GM23248 (cell line): ENCODE measurements around the gene NPIPA7.
"Not testable (repeated sequence)": the region's sequence is repeated elsewhere in the genome, so short reads cannot be mapped to it uniquely, and the experiment has no call there.

Experiments used
- EZH2 ChIP-seq: fragments of 200-600 bp; sonication (generic); IDR thresholded peaks from 2 replicates; pipeline ENCODE4 v1.6.1; 2018; ENCODE audit warnings: antibody characterized with exemption, mild to moderate bottlenecking; ENCODE audit not compliant: insufficient read depth, poor library complexity, severe bottlenecking
- EZH2phosphoT487 ChIP-seq: fragments of 200-600 bp; sonication (generic); IDR thresholded peaks from 2 replicates; pipeline ENCODE4 v1.6.1; 2018; ENCODE audit warnings: antibody characterized with exemption, moderate library complexity, mild to moderate bottlenecking, low read depth; ENCODE audit not compliant: insufficient read depth

GRCh38 chr16:16367285-16367628, 11.7 kb upstream of the NPIPA7 start:
- TF ChIP-seq EZH2phosphoT487, EZH2: not testable (repeated sequence)
